GM12878 (cell line): ENCODE measurements around the gene CYP46A1. TPM values are rescaled to one million over a fixed set of nuclear protein-coding genes. Genes with fewer than 3 reads are reported as not detected.

ENCODE experiments used
- ATAC-seq: fragments of 200-7000 bp; cut with Tn5 transposase; 3 replicates; pipeline ENCODE4 v1.9.1; 2020; ENCODE audit warnings: mild to moderate bottlenecking, moderate library complexity
- BruUV-seq: library from RNA; stranded (reverse); fragments of 400-500 nt; replicated peaks from 2 replicates; lab custom pipeline; 2021; lab: Mats Ljungman, UMichigan
- CTCF ChIA-PET: fragments of 300-600 bp; sonication (Branson Sonifier 250); formaldehyde crosslinking; extraction: SDS; loops from one replicate; lab custom pipeline; 2021; ENCODE audit warnings: inconsistent platforms; lab: Yijun Ruan, JAX
- POLR2A ChIA-PET: fragments of 350-600 bp; formaldehyde crosslinking; extraction: SDS; loops from one replicate; lab custom pipeline; 2021; ENCODE audit warnings: inconsistent platforms; lab: Charles Lee
- RAD21 ChIA-PET: fragments of 300-600 bp; sonication (Branson Sonifier 250); formaldehyde crosslinking; loops from one replicate; lab custom pipeline; 2023; ENCODE audit warnings: antibody characterized with exemption; ENCODE audit not compliant: unreplicated experiment; lab: Charles Lee
- SMC1A ChIA-PET: fragments of 300-600 bp; sonication (Branson Sonifier 250); formaldehyde crosslinking; loops from one replicate; lab custom pipeline; 2023; ENCODE audit not compliant: unreplicated experiment, uncharacterized antibody; lab: Charles Lee
- DNase-seq: peaks from one replicate; pipeline ENCODE4 v3.0.0-alpha.2; 2011; ENCODE audit warnings: low read depth, low spot score
- FAIRE-seq: peaks from 3 replicates; lab custom pipeline; 2011; peaks lifted over from hg19 to GRCh38; lab: Jason Lieb, UNC
- H2AFZ ChIP-seq: 2 replicates; pipeline ENCODE4 v1.6.0; 2011; ENCODE audit warnings: low read depth, low read length, control low read depth; ENCODE audit not compliant: control insufficient read depth
- H3K27ac ChIP-seq: 2 replicates; pipeline ENCODE4 v1.5.1; 2011; ENCODE audit warnings: control low read depth; ENCODE audit not compliant: control insufficient read depth, insufficient read depth
- H3K27me3 ChIP-seq, 2 experiments: replicated peaks in 1 of 2; 2 replicates each; pipeline versions ENCODE4 v1.6.0 to v1.6.1; 2011; ENCODE audit warnings: low read length in 1 of 2; ENCODE audit not compliant: control insufficient read depth in 2 of 2, insufficient read depth in 2 of 2
- H3K36me3 ChIP-seq, 2 experiments: 2 replicates each; pipeline ENCODE4 v1.5.1; 2011; ENCODE audit warnings: low read length in 1 of 2; ENCODE audit not compliant: control insufficient read depth in 2 of 2, insufficient read depth in 2 of 2
- H3K4me1 ChIP-seq: 2 replicates; pipeline ENCODE4 v1.6.1; 2011; ENCODE audit warnings: mild to moderate bottlenecking, low read length, moderate library complexity, mixed read lengths; ENCODE audit not compliant: control insufficient read depth, insufficient read depth
- H3K4me2 ChIP-seq: 2 replicates; pipeline ENCODE4 v1.6.0; 2011; ENCODE audit warnings: control low read depth; ENCODE audit not compliant: control insufficient read depth, insufficient read depth
- H3K4me3 ChIP-seq: fragments of 200-600 bp; sonication (generic); 2 replicates; pipeline ENCODE4 v1.5.1; 2016
- H3K79me2 ChIP-seq: 2 replicates; pipeline ENCODE4 v1.6.0; 2011; ENCODE audit warnings: low read length; ENCODE audit not compliant: control insufficient read depth, insufficient read depth
- H3K9ac ChIP-seq: 2 replicates; pipeline ENCODE4 v1.8.0; 2011; ENCODE audit warnings: low read length, control low read depth, mixed read lengths; ENCODE audit not compliant: control insufficient read depth, insufficient read depth
- H3K9me3 ChIP-seq: replicated peaks from 3 replicates; pipeline ENCODE4 v1.5.1; 2011; ENCODE audit warnings: mild to moderate bottlenecking, low read length; ENCODE audit not compliant: control insufficient read depth, insufficient read depth
- H4K20me1 ChIP-seq: 2 replicates; pipeline ENCODE4 v1.6.0; 2011; ENCODE audit not compliant: control insufficient read depth, insufficient read depth
- CHD2 ChIP-seq: IDR thresholded peaks from 2 replicates; pipeline ENCODE4 v1.6.1; 2011; ENCODE audit warnings: low read depth, low read length, improper control_type of control experiment, borderline replicate concordance
- CTCF ChIP-seq, 3 experiments: IDR thresholded peaks in 2 of 3; conservative IDR thresholded peaks in 1 of 3; 2 replicates each; pipeline ENCODE4 v1.5.1; 2011; ENCODE audit warnings: low read depth in 3 of 3, low read length in 3 of 3, mild to moderate bottlenecking in 3 of 3, control low read depth in 2 of 3, moderate library complexity in 2 of 3, inconsistent platforms in 1 of 3, mixed read lengths in 1 of 3; ENCODE audit not compliant: control insufficient read depth in 2 of 3, insufficient read depth in 1 of 3; ENCODE audit errors: extremely low read depth in 1 of 3
- E4F1 ChIP-seq: fragments of 450-650 bp; IDR thresholded peaks from 2 replicates; pipeline ENCODE4 v1.6.1; 2018; ENCODE audit warnings: borderline replicate concordance, mild to moderate bottlenecking; ENCODE audit not compliant: partially characterized antibody
- NFXL1 ChIP-seq: fragments of 450-650 bp; IDR thresholded peaks from 2 replicates; pipeline ENCODE4 v1.6.1; 2017; ENCODE audit warnings: antibody characterized with exemption, mild to moderate bottlenecking, borderline replicate concordance
- RELB ChIP-seq: fragments of 450-650 bp; IDR thresholded peaks from 2 replicates; pipeline ENCODE4 v1.6.1; 2017; ENCODE audit warnings: low read depth, mild to moderate bottlenecking, moderate library complexity
- ZBED1 ChIP-seq: IDR thresholded peaks from 2 replicates; pipeline ENCODE4 v1.6.1; 2016; ENCODE audit warnings: borderline replicate concordance
- WGBS: methylation state at CpG from one replicate; pipeline ENCODE4 v1.1.6; 2016; ENCODE audit warnings: low lambda C conversion rate; ENCODE audit not compliant: insufficient replicate concordance, insufficient coverage; ENCODE audit errors: missing lambda C conversion rate; 5-methylcytosine and 5-hydroxymethylcytosine counted together
- in situ Hi-C: fragments of 300-500 bp; cut with MboI; formaldehyde crosslinking; loops from 9 replicates; pipeline ENCODE4 v1.14.3; 2018; ENCODE audit warnings: mixed read lengths
- intact Hi-C: fragments of 100-400 bp; cut with micrococcal nuclease; formaldehyde crosslinking; loops from one replicate; pipeline ENCODE4 v1.14.2; 2022; ENCODE audit not compliant: unreplicated experiment
- polyA plus RNA-seq, 11 experiments: library from polyadenylated mRNA; depleted of rRNA in 4 of 11; unstranded in 6 of 11; stranded (reverse) in 5 of 11; fragments of >200 nt; fragmentation: Nextera tagmentation in 4 of 11; fragmentation: Illumina TruSeq in 1 of 11; extraction: Ambion mirVana in 4 of 11; extraction: Trizol in 1 of 11; gene quantifications; 1 replicate in 1 of 11; 2 replicates in 10 of 11; pipeline versions ENCODE4 v1.2.1 to v1.2.3, GENCODE V29; 2011 to 2016; ENCODE audit warnings: inconsistent platforms in 2 of 11, missing spikeins in 2 of 11, low read depth in 1 of 11
- total RNA-seq, 4 experiments: library from RNA; depleted of rRNA in 3 of 4; stranded (reverse); fragments of >200 nt in 3 of 4; fragmentation: Illumina TruSeq in 1 of 4; extraction: Trizol in 1 of 4; gene quantifications; 2 replicates each; pipeline versions ENCODE4 v1.2.1 to v1.2.3, GENCODE V29; 2013 to 2021

Gene CYP46A1
- total and polyA plus RNA-seq, 10 of the 15 experiments (the other 5 are each of a cell fraction or from before 2014, with no cell fraction given), result 0.04 to 0.11 TPM; not detected in 8

GRCh38 chr14:99687284-99688209 lies 3.4 kb downstream of the CYP46A1 start:
- ChIA-PET POLR2A (no interaction called here), SMC1A (no interaction called here)
- DNase-seq (no peak), FAIRE-seq (no peak)
- 27% methylated on average over 12 of the region's 12 CpGs for WGBS
- Histone ChIP-seq H3K79me2 (no peaks in the 10 kb centered on the region), H3K27me3 (peaks cover 0 to 2% of the 10 kb centered on the region in 2 experiments)
- in situ Hi-C loops, result no loop called here
- no peak for TF ChIP-seq NFXL1
- TF ChIP-seq E4F1, result no peak
- TF ChIP-seq CHD2, result no peak
- peak; percentile 44 to 73 (median 70) for TF ChIP-seq CTCF (IDR thresholded peaks at IDR 0.05 in 2 of 3, conservative IDR thresholded peaks at IDR 0.05 in 1 of 3; ENCODE audit: control insufficient read depth in 2 of 3, extremely low read depth in 1 of 3, insufficient read depth in 1 of 3, low read depth in 3 of 3, low read length in 3 of 3)
- no peak for TF ChIP-seq ZBED1
- no peak for TF ChIP-seq RELB
- TF ChIP-seq, all 136 proteins: peak for 1
- intact Hi-C loops, result no loop called here
- no peaks in the 10 kb centered on the region for H3K36me3 ChIP-seq
- H3K4me1 ChIP-seq, result peaks cover 4% of the 10 kb centered on the region
- no peak overlapping the region for H3K9ac ChIP-seq
- H3K9me3 ChIP-seq, result no peaks in the 10 kb centered on the region
- H4K20me1 ChIP-seq, result no peaks in the 10 kb centered on the region; the same call in 1 of the 2 replicates
- BruUV-seq, result no TSS peak
- H3K4me3 ChIP-seq, result no peak overlapping the region
- no peak overlapping the region for H2AFZ ChIP-seq
- no peak overlapping the region for H3K4me2 ChIP-seq
- ChIA-PET RAD21 (interaction anchor here (0.6 kb wide), 1 partner anchor 19 kb away, joined by 3 read pairs; no protein-coding TSS in a partner anchor), CTCF (interaction anchor here (0.6 to 1.7 kb wide), 11 partner anchors 8 to 195 kb away, joined by 3 to 7 read pairs (median 3); no protein-coding TSS in a partner anchor)
- H3K27ac ChIP-seq, result no peak overlapping the region
- no peak for ATAC-seq
